Stimulated activated CD4-positive, alpha-beta T cell treated with anti-CD3 and anti-CD28 coated beads, Interleukin-4, amount 100 ng/mL, for 1 hour (primary cell): ENCODE results near the gene CKAP5.
"Not testable (repeated sequence)": the region's sequence is repeated elsewhere in the genome, so short reads cannot be mapped to it uniquely, and the experiment has no call there.

Experiments
- DNase-seq: peaks from one replicate; pipeline ENCODE4 v3.0.0-alpha.2; 2020

CKAP5 gene

DNA sequence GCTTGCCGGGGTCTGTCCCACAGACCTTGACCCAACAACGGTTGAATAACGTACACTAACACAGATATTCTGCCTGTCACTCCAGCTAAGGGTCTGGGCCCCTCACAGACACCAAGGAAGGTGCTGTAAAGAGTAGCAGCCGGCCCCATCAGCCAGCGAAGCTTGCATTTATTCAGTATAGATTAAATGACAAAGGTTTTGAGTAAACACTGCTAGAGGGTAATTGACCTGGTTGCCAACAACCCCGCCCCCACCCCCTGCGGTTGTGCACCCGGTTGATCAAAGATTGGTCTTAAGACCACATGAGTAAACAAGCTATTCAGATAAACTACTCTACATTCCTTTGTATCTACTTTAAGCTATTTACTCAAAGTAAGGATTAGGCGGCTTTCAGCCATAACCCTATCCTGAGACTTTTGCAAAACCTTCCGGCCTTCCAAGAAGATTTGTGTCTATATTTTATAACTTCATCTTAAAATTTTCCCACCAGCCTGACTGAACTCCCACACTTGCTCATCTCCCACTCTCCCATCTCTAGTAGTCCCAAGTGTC is 4.8 kb upstream of the CKAP5 start:
- no peak for DNase-seq

DNA sequence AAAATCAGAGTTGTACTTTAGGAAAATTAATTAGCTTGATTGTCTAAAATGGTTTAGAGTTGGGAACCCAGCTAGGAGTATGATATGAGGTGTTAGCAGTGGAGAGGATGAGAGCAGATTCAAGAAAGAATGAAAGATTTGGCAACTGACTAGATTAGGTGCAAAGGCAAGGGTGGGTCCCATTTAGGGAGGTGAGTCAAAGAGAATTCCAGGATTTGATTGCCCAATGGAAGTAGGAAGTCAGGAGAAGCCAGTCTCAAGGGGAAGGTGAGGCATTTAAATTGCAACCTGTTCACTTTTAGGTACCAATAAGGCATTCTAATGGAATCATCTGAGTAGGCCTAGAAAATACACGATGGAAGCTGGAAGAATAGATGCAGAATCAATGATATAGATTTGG is 3.6 kb upstream of the CKAP5 start:
- no peak for DNase-seq

DNA sequence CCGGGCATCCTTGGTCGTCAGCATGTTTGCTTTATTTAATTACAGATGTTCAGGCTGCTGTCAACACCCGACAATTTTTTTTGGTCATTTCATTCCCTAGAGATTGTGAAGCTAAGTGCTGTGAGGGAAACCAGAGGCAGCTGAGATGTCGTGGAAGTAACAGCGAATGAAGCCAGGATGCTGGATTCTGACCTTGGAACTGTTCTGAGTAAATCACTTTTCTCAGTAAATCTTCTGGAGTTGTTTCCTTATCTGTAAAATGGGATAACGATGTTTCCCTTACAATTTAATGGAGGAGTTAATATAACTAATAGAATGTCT is 390 bp upstream of the CKAP5 start:
- DNase-seq: no peak

DNA sequence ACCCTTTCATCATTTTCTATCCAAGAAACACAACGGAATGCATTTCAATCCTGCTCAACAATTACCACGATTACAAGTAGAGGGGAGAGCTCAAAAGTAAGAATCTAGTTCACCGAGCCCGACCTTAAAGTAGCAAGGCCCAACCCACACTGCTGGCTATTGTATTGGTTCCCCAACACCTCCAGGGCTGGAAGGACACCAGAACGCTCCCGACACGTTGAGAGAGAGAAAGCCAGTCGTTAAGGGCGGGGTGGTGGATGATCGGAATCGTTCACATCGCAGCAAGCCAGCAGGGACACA is 690 bp downstream of the CKAP5 start:
- no peak for DNase-seq

DNA sequence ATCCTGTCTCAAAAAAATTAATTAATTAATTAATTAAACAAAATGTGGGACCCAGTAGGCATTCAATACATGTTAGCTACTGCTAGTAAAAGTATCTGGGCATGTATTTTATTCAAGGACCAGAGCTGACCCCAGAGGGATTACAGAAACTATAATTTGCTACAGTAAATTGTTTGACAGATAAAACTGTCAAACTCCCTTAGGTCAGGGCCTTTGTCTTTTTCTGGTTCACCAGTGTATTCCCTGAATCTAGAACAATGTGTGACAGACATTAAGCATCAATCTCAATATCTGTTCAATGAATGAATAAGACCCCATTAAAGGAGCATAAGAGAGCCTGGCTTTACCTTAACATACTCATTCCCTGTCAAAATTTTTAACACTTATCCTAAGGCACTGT is 6.0 kb downstream of the CKAP5 start:
- no peak for DNase-seq

DNA sequence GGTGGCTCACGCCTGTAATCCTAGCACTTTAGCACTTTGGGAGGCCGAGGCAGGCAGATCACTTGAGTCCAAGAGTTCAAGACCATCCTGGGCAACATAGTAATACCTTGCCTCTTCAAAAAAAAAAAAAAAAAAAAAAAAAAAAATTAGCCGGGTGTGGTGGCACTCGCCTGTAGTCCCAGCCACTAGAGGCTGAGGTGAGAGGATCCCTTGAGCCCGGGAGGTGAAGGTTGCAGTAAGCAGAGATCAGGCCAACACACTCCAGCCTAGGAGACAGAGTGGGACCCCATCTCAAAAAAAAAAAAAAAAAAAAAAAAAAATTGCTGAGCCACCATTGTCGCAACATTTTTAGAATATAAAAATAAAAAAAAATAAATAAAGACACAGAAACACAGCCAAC is 7.6 kb downstream of the CKAP5 start:
- DNase-seq: no peak

DNA sequence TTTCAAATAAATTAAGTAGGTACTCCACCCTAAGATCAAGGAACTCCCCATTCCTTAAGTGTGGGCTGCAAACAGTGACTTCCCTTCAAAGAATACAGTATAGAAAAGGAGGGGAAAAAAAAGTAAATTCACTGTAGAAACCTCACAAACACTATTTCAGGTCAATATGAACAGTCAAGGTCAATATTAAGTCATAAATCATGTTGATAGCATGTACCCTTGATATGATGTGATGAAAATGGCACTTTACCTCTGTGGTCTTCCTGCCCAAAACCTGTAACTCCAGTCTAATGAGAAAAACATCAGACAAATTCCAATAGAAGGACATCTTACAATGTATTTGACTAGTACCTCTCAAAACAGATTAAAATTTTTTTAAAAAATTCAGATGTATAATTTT is 8.2 kb downstream of the CKAP5 start:
- DNase-seq: no peak

DNA sequence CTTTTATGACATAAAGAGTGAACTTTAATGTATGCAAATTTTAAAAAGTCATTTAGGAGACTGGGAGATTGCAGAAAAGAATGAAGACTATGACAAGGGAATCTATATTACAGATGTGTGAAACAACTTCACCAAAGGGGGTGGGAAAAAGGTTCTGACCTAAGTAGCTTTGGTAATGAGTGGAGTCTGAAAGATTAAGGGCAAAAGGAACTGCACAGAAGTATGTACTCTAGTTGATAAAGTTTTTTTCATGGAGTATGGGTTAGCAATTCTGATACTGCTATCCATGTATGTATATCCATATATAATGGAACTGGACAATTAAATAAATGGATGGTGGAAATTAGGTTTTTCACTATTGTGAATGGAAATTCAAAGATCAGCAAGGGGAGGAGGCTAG is 9.2 kb downstream of the CKAP5 start:
- no peak for DNase-seq

DNA sequence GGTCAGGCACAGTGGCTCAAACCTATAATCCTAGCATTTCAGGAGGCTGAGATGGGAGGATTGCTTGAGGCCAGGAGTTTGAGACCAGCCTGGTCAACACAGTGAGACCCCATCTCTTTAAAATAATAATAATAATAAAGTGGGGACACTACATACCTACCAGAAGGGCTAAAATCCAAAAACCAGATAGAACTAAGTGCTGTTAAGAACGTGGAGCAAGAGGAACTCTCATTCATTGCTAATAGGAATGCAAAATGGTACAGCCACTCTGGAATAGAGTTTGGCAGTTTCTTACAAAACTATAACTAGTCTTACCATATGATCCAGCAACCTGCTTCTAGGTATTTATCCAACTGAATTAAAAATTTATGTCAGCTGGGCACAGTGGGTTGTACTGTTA is 9.6 kb downstream of the CKAP5 start:
- no peak for DNase-seq

DNA sequence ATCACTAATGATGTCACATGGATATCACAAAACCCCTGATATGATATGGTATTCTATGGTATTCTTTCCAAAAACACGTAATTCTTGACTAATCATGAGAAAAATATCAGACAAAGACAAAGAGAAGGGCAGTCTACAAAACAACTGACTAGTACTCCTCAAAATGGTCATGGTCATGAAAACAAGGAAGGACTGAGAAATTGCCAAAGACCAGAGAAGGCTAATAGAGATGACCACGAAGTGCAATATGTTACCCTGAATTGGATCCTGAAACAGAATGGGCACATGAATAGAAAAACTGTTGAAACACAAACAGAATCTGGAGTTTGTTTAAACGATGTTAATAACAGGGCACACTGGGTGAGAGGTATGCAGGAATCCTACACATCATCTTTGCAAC is 10.2 kb downstream of the CKAP5 start:
- no peak for DNase-seq

DNA sequence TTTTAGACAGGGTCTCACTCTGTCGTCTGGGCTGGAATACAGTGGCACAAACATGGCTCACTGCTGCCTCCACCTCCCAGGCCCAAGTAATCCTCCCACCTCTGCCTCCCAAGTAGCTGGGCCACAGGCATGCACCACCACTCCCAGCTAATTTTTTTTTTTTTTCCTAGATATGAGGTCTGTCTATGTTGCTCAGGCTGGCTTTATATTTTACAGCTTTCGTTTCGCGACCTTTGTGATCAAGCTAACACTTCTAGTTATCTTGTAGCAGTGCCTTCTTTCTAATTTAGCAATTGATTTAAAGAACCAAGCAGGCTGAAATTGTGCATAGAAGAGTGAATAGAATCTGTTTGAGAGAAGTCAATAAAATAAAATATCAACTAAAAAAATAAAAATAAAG is 11.3 kb downstream of the CKAP5 start:
- DNase-seq: no peak

DNA sequence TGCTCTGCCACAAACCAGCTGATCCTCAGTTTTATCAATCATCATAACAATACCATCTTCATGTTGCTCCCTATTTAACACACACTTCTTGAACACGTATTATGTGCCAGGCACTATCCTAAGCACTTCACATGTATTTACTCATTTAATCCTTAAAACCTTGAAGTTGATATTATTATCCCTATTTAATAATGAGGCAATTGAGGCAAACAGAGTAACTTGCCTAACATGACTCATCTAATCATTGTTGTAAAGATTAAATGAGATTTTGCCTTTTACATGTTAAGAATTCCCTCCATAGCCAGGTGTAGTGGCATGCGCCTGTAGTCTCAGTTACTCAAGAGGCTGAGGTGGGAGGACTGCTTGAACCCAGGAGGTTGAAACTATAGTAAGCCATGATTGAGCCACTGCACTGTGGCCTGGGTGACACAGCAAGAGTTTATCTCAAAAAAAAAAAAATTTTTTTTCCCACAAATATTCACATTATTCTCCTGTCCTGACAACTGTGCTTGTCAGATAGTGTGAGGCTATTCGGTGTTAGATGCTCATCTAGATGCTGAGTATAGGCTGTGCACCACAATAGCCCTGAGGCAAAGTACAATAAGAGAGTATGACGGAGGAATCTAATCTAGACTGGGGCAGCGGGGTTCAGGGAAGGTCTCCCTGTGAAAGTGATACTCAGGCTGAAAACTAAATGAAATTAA is 13.4 kb downstream of the CKAP5 start:
- DNase-seq: no peak

DNA sequence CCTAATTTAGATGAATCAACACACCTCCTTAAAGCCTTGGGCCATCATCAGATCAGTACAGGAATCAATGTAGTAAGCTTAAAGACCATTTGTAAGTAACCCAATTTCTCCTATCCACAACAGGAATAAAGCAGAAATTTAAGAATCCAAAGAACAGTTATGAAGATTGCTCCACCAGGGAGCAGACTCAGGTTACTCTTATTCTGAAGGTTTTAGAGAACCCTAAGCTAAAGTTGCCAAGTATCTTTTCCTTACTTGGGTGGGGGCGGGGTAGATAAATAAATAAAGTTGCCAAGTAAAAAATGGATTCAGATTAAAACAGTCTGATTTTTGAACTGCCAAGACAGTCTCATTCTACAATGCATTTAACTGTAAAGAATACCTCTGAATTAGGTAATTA is 18.1 kb downstream of the CKAP5 start:
- DNase-seq: no peak

DNA sequence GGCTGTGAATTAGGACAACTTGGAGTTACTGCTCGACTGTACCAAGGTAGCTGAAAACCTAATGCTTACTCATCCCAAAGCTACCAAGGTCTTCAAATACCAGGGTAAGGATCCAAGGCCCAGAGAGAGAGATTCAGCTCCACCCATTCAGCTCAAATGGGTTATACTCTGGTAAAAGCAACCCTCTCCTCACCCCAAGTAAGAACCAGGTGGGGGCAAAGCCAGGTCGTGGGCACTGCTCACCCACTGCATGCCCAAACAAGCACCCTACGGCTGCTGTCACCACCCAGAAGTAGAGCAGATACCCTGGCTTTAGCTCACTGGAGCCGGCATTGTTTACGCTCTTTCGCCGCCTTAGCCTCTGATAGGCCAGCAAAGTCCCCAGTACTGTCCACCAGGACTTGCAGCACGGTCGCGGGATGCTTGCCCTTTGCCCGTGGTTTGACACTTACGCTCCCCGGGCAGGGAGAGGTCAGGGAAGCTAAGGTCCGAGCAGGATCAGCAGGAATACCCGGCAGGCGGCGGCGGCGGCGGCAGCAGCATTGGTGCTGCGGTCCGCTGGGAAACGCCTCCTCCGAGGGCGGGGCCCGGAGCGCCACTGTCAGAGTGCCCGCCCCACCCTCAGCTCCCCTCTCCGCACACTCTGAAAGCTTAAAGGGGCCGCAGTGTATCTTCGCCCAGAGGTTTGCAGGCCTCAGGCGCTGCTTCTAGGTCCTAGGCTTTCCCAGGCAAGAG is 19.6 kb downstream of the CKAP5 start:
- peak; percentile 77 for DNase-seq

DNA sequence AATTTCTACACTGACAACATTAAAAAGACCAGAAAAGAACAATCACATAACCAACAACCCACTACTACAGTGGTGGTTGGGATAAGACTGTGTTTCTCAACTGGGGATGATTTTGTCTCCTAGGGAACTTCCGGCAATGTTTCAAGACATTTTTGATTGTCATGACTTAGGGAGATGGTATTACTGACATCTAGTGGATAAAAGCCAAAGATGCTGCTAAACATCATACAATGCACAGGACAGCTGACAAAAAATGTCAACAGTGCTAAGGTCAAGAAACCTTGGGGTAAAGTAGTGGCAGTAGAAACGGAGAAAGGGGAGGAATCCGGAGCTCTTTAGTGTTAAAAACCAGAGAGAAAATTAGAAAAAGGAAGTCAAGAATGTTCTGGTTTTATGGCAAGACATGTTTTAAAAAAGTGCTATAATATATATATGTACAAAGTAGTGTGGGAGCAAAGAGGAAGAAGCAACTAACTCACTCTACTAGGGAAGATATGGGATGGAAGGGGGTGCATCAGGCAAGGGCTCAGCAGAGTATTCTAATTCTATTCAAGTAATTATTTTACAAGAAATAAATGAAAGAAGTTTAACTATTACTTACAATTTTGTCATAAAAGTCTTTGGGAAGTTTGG is 37.2 kb downstream of the CKAP5 start:
- DNase-seq: no peak

DNA sequence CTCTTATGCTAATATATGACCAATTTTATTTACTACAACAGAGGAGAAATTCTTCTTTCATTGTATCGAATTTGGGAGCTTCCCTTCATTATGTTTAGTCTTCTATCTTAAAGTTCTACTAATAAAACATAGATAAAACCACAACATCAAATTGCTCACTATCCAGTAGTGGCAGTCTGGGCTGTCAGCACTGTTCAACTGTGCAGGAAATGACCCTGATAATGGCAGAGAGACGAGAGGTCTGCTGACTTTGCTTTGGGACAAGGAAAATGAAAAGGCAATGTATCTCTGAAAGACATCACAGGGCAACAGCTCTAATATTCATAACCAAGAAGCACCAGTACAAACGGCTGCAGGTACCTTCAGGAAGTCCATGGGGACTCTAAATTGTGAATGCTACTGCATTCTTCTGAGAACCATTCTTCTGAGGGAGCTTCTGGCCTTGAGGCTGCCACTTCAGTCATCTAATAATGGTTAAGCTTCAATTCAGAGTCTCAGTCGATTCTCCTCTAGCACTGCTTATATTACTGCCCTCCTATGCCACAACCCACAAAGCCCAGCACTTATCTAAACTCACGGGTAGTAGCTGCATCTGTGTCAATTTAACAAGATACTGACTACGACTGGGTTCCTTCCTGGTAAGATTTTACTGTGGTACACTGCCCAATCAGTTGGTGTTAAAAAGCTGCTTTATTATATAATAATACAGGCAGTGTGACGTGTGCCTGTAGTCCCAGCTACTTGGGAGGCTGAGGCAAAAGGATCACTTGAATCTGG is 44.2 kb downstream of the CKAP5 start:
- no peak for DNase-seq

DNA sequence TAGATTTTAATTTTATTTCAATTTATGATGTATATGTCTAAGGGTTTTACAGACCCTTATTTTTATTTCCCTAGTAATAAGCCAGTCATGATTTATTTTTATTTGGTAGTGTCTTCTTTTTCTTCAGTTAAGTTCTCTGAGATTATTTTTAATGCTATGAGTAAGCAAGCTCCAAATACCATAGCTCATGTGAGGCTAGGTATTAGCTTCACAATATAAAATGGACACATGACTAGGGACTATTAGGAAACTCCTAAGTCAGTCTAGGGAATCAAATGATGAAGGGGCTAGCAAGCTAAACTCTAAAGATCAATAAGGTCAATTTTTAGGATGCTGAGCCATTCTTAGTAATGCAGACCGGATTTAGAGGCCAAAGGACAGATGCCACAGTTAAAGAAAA is 45.9 kb downstream of the CKAP5 start:
- DNase-seq: no peak

DNA sequence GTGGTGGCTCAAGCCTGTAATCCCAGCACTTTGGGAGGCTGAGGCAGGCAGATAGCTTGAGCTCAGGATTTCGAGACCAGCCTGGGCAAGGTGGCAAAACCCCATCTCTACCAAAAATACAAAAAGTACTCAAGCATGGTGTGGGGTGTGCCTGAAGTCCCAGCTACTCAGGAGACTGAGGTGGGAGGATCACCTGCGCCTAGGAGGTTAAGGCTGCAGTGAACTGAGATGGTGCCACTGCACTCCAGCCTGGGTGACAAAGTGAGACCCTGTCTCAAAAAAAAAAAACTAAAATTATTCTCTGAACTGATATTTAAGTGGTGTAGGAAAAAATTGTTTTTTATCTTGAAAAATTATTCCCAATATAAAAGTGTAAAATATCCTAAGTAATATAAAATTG is 46.4 kb downstream of the CKAP5 start:
- not testable (repeated sequence) for DNase-seq

DNA sequence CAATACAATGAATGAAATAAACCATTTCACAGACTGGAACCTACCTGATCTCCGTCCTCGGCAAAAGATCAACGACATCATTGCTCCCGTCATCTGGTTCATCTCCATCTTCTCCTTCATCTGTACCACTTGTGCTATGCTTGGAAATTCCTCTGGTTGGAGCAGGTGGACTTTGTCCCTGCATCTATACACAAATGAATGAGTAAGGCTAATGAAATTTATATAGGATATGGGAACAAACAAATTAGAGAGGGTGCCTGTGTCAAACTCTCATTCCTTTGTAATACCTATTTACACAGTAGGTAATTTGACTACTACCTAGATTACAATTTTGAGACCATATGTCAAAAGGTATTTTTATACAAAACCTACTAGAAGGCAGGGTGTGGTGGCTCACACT is 67.7 kb downstream of the CKAP5 start:
- no peak for DNase-seq

DNA sequence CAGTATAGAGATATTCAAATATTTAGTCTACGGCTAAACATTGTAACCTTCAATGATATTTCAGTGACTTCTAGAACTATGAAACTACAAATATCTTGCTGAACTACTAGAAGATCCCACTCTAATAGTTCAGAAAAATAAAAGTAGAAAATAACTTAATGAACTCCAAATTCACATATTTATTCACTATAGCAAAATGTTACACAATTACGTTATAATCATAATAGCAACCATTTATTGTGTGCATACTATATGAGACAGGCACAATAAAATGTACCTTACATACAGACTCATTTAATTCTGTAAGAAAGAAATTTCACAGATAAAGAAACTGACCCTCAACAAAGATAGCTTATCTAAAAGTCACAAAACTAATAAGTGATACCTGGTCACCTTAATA is 69.2 kb downstream of the CKAP5 start:
- DNase-seq: no peak

DNA sequence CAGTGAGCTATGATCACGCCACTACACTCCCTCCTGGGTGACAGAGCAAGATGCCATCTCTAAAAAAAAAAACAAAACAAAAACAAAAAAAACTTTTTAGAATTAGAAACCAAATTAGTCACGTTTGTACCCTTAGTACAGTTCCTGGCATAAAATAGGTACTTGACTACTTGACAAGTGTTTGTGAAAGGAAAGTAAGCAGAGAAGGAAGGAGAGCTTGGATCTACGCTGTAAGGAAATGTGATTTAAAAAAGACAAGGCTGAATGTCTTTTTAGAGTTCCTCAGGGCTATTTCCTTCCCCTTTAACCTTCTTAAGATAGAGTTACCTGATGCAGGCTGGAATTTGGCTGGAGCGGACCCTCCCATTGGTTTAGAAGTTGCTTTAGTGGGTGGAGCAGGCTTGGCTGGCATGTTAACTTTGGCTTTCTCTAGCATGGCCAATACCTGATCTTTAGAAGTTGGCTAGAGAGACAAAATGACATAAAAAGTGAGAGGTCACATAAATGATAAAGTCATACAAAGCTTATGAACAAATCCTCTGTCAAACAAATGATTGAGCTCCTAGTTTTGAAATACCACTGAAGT is 76.4 kb downstream of the CKAP5 start:
- no peak for DNase-seq

DNA sequence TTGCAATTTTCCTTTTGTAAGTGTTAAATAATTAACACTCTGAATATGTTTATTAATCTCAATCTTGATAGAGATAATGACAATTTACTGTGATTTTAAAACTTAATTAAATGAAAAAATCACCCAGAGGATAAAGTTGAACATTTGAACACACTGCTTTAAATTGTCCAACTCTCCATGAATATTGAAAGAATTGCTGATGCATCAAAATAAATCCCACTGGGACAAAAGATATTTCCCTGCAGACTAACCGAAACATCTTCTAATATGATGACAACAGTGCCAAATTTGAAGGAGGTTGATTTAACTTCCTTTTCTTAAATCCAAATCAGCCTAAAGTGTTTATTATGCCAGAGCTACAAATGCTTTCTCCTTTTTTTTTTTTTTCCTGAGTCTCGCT is 79.4 kb downstream of the CKAP5 start:
- DNase-seq: no peak

DNA sequence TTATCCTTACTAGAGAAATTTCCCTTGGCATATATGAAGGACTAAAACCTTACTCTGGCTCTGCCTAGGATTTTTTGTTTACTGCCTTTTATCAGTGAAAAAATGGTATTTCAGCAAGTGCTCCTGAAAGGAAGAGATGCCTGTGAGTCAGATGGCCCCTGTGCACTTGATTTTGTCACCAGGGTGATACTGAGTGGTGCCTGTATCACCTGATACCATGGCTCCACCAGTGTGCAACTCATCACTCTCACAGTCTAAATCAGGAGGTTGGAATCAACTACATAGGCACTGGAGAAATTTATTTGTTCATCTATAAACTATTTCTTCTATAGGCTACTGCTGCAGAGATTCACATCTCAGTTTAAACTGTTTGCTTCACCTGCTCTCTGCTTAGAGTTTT is 83.8 kb downstream of the CKAP5 start:
- DNase-seq: no peak
